ENCODE measurements around the gene RAD51C. TPM values are rescaled to one million over a fixed set of nuclear protein-coding genes. Genes with fewer than 3 reads are reported as not detected.
"Not testable (repeated sequence)": the region's sequence is repeated elsewhere in the genome, so short reads cannot be mapped to it uniquely, and the experiment has no call there.

The RAD51C gene
- total RNA-seq (ENCODE audit: low replicate concordance): 4.3 and 35.2 TPM in 2 replicates

GRCh38 chr17:58692239-58693055, at the start of gene RAD51C:
RAD51C (plus strand) TSS chr17:58692602; CDS start chr17:58692644, 42 bp downstream.
- DNase-seq (ENCODE audit: low read depth): peak; percentile 77
- peak within 1 kb of the TSS; percentile 87 for H3K4me3 ChIP-seq (ENCODE audit: low read depth, low read length)
- peak; percentile 4 for TF ChIP-seq CTCF (IDR thresholded peaks at IDR 0.05; ENCODE audit: insufficient read depth, low read length)

- peak; percentile 73 for DNase-seq (ENCODE audit: low read depth)
- no peak for TF ChIP-seq CTCF (IDR thresholded peaks at IDR 0.05; ENCODE audit: insufficient read depth, low read length)
- H3K4me3 ChIP-seq (ENCODE audit: low read depth, low read length): no peak overlapping the region
Measured at GRCh38 chr17:58643147-58643546, 49.3 kb upstream of the RAD51C start.

GRCh38 chr17:58648236-58648635, 44.2 kb upstream of the RAD51C start:
- TF ChIP-seq CTCF (IDR thresholded peaks at IDR 0.05; ENCODE audit: insufficient read depth, low read length): no peak
- DNase-seq (ENCODE audit: low read depth): no peak
- H3K4me3 ChIP-seq (ENCODE audit: low read depth, low read length): no peak overlapping the region

- H3K4me3 ChIP-seq (ENCODE audit: low read depth, low read length): not testable (repeated sequence)
- DNase-seq (ENCODE audit: low read depth): peak; percentile 23
Measured at GRCh38 chr17:58657962-58658803, 34.2 kb upstream of the RAD51C start.

- DNase-seq (ENCODE audit: low read depth): peak; percentile 95
- TF ChIP-seq CTCF (IDR thresholded peaks at IDR 0.05; ENCODE audit: insufficient read depth, low read length): no peak
- H3K4me3 ChIP-seq (ENCODE audit: low read depth, low read length): peak overlapping the region; percentile 54
Measured at GRCh38 chr17:58658804-58659713, 33.3 kb upstream of the RAD51C start.

- peak overlapping the region; percentile 54 for H3K4me3 ChIP-seq (ENCODE audit: low read depth, low read length)
- DNase-seq (ENCODE audit: low read depth): not testable (repeated sequence)
Measured at GRCh38 chr17:58659714-58660084, 32.7 kb upstream of the RAD51C start.

GRCh38 chr17:58660621-58661020, 31.8 kb upstream of the RAD51C start:
- H3K4me3 ChIP-seq (ENCODE audit: low read depth, low read length): no peak overlapping the region
- DNase-seq (ENCODE audit: low read depth): no peak
- TF ChIP-seq CTCF (IDR thresholded peaks at IDR 0.05; ENCODE audit: insufficient read depth, low read length): no peak

Measured in fibroblast of the aortic adventitia (primary cell).